HG03521 (cell line): ENCODE measurements around the gene STXBP5.

Experiments used
- ATAC-seq: cut with Tn5 transposase; IDR thresholded peaks from one replicate; pipeline ENCODE4 v1.9.1; 2021; ENCODE audit warnings: mild to moderate bottlenecking, moderate library complexity; ENCODE audit not compliant: unreplicated experiment

Gene STXBP5

DNA sequence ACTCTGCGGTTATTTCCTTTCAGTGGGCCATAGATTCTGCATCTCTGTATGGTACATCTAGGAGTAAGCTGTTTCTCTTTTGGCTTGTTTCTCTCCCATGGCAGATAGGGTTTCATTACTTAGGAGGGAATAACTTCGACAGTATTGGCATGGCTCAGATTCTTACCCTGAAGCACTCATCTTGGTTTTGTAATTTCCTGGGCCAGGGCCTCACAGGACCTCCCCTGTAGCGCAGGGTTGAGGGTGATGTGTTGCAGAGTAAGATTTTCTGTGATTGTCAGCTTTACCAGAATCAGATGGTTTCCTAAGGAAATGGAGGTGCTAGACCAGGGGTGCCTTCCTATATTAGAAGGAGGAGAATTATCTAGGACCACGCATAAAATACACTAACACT, 78.3 kb downstream of the STXBP5 start:
- no peak for ATAC-seq

DNA sequence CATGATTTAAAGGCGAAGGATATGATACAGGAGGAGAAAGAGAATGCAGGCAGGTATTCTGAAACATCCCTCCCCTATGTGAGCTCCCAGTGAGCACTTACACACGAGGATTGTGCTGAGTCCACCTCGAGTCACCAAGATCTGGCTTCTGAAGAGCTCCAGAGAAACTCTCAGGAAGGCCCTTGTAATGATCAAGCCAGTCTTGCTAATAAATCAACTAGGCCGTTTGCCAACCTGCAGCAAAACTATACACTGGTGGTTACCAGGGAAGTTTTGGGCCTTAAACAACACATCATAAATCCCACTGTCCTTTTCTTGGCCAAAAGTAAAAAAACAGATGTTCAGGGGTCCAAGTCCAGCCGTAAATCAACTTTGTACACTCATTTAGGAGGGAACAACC, 79.2 kb downstream of the STXBP5 start:
- ATAC-seq = no peak

DNA sequence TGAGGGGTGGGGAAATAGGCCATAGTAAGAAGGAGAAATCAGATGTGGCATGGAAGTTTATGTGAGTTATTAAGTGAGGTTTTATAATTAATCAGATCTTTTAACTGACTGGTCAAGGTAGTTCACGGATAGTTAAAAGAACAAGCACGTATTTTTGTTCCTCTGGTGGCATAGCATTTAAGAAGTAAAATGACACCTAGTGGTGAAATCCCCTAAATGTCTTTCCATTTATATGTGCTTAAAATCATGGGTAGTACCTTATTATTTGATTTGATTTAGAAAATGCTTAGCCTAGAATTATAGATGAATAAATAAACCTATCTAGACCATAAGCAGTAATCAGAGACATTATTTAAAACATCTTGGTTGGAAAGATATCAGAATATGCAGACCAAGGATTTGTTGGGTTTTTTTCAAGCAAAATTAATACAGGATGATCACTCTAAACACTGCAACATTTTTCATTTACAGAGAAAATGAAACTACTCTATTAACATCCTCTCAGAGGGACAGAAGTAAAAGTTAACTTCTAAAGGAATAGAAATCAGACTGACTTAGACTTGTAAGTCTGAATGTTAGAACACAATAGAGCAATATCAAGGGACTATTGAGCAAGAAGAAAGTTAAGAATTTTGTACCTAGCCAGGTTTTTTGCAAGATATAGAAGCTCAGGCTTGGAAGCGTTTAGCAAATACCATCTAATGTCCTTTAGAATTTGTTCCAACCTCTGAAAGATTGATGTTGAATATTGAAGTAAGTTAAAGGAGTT, 81.1 kb downstream of the STXBP5 start:
- ATAC-seq = peak; percentile 54

DNA sequence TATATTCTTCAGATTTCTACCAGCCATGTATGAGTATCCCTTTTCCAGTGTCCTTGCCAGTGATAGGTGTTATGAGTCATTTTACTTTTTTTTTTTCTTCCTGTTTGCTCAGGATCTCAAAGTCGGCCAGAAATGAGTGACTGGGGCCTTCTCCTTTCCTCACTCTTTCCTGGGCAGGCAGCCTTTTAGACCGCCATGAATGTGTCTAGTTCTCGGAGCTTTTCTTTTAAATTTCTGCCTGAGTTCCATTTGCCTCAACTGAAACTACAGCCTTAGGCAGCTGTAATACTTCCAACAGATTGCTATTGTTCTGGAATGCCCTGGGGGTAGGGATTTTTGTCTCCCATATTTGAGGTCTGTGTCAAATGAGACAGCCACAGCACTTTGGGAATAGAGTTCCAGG, 83.7 kb downstream of the STXBP5 start:
- no peak for ATAC-seq

DNA sequence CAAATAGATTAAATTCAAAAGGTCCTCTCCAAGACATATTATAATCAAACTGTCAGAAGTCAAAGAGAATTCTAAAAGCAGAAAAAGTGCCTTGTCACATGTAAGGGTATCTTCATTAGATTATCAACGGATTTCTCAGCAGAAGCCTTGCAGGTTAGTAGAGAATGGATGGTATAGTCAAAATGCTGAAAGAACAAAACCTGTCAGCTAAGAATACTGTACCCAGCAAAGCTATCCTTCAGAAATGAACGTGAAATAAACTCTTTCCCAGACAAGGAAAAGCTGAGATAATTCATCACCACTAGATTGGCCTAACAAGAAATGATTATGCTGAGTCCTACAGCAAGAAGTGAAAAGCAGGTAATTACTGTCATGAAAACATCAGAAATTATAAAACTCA, 92.9 kb downstream of the STXBP5 start:
- no peak for ATAC-seq

DNA sequence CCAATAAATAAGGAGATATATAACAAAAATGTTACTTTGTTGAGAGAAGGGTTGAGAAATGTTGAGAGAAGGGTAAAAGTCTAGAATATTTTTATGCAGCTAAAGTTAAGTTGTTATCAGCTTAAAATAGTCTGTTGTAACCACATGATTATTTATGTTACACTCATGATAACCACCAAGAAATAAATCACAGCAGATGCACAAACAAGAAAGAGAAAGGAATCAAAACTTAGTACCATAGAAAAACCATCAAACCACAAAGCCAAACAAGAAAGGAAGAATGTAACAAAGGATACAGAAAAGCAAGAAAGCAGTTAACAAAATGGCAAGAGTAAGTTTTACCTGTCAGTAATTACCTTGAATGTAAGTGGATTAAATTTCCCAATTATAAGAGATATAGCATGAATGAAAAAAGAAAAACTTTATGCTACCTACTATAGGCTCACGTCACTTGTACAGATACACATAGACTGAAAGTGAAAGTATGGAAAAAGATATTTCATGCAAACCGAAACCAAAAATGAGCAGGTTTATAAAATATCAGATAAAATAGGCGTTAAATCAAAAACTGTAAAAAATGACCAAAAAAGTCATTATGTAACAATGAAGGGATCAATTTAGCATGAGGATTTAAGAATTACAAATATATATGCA, 93.6 kb downstream of the STXBP5 start:
- ATAC-seq = no peak

DNA sequence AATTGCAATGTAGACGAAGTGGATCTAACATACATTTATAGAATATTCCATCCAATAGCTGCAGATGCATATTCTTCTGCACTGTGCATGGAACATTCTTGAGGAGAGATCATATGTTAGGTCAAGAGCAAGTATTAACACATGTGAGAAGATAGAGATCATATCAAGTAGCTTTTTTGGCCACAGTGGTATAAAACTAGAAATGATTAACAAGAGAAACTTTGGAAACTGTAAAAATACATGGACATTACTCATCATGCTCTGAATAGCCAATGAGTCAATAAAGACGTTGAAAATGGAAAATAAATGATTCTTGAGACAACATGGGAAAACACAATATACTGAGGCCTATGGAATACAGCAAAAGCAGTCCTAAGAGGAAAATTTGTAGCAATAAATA, 94.2 kb downstream of the STXBP5 start:
- ATAC-seq = no peak

DNA sequence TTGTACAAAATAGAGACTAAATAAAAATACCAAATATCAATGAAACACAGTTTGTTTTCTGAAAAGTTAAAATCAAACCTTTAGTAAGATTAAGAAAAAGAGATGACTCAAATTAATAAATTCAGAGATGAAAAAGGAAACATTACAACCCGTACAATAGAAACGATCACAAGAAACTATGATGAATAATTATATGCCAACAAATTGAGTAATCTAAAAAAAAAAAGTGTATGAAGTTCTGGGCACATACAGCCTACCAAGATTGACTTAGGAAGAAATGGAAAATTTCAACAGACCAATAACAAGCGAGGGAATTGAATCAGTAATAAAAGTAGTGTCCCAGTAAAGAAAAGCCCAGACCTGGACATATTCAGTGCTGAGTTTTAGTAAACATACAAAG, 94.8 kb downstream of the STXBP5 start:
- ATAC-seq = no peak

DNA sequence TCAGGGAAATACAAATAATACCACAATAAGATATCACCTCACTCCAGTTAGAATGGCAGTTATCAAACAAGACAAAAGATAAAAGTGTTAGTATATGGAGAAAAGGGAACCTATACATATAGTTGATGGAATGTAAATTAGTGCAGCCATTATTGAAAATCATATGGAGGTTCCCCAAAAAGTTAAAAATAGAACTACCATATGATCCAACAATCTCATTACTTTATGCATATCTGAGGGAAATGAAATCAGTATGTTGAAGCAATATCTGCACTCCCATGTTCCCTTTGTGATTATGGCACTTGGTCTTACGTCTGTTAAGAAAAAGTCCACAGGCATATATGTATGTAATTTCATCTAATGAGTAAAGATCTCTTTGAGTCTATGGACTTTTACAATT, 96.9 kb downstream of the STXBP5 start:
- no peak for ATAC-seq

DNA sequence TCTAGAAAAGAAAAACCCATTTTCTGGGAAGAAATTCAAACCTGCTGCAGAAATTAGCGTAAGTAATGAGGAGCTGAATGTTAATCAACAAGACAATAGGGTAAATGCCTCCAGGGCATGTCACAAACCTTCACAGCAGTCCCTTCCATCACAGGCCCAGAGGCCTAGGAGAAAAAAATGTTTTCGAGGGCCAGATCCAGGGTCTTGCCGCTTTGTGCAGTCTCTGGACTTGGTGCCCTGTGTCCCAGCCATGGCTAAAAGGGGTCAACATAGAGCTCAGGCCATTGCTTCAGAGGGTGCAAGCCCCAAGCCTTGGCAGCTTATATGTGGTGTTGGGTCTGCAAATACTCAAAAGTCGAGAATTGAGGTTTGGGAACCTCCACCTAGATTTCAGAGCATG, 99.8 kb downstream of the STXBP5 start:
- ATAC-seq = no peak

DNA sequence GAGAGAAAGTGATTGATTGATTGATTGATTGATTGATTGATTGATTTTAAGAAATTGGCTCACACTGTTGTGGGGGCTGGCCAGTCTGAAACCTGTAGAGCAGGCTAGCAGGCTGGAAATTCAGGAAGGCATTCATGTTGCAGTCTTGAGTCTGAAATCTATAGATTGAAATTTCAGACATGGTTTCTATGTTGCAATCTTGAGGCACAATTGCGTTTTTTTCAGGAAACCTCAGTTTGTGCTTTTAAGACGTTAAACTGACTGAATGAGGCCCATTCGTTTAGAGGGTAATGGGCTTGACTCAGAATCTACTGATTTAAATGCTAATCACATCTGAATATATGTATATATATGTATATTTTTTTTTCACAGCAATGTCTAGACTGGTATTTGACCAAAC, 106.3 kb downstream of the STXBP5 start:
- ATAC-seq = no peak

DNA sequence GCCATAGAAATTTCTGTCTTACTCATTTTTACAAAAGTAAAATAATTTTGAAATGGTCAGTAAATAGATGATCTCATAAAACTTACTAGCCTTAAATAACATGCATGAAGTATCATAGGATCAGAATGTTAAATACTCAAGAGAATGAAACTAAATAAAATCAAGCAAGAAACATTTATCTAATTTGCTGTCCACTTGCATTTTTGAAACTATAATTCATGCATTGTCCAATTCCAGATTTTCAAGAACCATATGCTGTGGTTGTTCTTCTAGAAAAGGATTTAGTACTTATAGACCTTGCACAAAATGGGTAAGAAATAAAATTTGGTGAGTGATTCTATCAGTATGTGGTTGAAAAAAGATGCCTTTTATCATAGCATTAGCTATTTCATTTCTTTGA, 107.0 kb downstream of the STXBP5 start:
- no peak for ATAC-seq

DNA sequence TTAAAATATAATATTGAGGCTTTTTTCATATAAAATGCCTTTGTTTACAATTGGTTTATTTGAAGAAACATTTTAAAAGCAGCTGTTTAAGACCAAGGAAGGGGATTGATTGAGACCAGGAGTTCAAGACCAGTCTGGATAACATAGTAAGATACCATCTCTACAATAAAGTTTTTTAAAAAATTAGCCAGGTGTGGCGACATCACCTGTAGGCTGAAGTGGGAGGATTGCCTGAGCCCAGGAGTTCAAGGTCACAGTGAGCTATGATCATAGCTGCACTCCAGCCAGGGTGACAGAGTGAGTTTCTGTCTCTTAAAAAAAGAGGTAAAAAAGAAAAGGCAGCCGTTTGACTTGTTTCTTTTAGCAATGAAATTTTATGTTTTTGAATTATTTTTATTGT, 117.0 kb downstream of the STXBP5 start:
- no peak for ATAC-seq

DNA sequence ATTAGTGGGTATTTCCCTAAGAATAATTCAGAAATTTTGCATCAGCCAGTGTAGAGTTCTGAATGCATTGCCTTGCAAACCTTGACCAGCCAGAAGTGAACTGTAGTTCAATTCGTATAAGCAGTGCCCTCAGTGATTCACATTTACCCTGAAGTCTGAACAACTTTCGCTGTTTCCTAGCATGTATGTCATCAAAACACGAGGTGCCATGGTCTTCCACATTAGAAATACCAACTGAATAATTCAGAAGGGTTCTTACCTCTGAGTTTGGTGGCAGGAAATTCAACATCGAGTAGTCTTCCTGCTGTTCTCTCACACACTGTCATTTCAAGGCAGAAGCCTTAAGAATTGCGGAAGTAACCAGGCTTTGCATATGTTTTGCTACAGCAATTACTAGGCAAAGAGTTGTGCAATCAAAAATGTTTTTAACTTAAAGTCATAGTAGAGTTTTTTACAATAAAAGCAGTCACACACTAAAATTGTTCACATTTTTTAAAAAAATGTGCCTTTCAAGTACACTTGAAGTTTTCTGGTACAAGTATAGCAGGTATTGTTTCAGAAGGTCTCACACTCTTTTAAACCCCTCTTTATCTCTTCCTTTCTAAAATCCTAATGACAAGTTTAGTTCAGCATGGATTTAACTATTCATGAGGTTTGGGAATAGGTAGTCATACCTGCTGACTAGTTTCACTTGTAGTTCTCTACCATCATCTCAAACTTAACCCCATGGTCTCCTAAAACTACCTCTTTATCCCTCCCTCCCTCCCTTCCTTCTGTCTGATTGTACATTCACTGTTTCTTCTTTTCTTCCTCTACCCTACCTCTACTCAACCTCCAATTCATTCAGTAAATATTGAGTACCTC, 118.3 kb downstream of the STXBP5 start:
- peak; percentile 97 for ATAC-seq

DNA sequence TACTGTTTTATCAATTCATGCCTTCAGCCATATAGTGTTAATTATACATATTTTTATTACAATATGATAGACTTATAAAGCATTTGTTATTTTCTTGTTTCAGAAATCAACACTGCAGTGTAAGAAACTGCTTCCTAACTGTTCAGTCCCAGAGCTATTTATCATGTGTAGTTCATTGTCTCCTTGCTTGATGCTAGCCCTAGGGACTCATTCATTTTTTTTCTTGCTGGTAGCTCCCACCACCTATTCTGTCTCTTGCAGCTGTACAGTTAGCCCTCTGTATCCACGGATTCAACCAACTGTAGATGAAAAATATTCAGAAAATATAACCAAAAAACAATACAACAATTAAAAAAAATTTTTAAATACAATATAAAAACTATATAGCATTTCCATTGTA, 121.3 kb downstream of the STXBP5 start:
- no peak for ATAC-seq

DNA sequence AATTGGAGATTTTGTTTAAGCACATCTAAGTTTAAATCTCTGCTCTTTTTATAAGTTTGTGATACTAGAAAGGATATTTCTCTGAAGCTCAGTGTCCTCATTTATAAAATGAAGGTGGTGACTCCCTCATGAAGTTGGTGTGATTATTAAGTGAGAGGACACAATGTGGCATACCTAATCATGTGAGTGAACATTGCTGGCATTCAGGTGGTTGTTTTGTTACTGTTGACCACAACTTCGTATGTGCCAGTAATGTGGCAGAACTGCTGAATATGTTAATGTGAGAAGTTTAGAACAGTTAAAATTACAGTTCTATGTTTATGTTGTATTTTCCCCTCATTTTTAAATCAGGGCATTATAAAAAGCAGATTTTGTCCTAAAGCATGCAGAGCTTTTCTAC, 127.2 kb downstream of the STXBP5 start:
- ATAC-seq = no peak

DNA sequence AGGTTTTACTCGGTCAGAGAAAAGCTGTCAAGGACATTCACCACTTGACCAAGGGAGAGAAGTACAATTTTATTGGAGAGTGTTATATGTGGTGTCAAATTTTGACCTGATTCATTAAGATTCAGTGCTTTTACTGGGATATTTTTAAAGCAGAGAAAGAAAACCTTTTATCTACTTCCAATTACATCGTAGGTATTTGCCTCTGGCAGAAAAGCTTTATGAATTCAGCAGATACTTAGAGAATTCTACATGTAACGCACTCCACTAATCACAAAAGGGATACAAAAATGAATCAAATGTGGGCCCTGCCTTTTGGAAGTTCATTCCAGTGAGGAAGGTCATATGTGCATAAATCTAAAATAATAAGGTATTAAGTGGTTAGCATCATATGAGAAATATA, 133.7 kb downstream of the STXBP5 start:
- no peak for ATAC-seq

DNA sequence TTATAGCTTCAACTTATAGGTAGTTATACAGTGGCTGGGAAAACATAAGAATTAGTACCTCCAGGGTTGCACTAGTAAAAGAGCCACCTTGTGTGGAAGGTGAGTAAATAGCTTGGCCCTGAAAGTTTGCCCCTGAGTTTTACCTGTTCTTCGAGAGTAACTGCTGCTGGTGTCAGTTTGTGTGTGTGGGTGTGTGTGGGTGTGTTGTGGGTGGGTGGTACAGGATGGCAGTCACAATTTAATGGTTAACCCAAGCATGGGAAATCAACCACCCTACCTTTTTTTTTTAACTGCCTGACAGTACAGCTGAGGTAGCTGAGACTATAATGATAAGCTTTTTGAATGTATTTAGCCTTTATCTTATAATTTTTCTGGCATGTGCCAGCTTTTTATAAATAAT, 137.3 kb downstream of the STXBP5 start:
- no peak for ATAC-seq

DNA sequence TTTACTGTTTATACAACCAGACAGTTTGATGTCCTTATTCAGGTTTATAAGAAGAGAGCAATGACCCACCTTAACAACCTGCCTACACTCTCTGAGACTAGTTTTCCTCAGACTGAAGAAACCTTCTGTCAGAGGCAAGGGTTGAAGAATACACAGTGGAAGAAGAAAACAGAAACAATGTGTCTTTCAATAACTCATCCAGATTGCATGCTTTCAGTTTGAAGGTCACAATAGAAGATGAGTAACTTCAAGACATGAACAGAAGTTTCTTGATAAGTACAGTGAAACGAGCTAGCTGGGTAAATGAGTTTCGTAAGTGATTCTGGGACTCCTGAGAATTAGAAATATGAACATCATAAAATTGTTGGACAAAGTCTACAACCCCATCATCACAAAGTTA, 141.7 kb downstream of the STXBP5 start:
- no peak for ATAC-seq

DNA sequence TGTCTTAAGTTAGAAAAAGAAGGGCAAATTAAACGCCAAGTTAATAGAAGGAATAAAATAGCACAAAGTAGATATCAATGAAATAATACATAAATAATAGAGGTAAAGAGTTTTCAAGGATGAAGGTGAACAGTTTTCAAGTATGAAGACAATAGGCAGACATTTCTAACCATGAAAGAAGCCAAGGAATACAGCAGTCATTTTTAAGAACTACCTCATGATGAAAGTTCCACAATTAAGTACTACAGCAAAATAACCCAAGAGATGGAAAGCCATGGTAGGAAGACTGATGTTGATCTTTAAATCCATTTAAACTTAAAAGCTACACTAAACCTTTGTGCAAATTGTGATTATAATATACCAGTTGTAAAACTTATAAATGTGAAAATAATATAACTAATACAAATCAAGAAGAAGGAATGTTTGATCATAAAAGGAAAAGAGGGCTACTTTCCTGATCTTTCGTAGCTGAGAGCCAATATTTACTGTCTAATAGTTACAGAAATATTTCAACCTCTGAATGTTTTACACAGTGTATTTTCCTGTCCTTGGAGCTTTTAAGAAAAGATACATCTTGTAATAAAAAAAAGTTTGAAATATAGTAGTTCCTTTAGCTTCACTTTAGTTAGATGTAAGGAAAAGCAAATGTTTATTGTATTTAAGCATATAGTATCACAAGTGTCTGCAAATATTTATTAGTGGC, 143.1 kb downstream of the STXBP5 start:
- no peak for ATAC-seq

DNA sequence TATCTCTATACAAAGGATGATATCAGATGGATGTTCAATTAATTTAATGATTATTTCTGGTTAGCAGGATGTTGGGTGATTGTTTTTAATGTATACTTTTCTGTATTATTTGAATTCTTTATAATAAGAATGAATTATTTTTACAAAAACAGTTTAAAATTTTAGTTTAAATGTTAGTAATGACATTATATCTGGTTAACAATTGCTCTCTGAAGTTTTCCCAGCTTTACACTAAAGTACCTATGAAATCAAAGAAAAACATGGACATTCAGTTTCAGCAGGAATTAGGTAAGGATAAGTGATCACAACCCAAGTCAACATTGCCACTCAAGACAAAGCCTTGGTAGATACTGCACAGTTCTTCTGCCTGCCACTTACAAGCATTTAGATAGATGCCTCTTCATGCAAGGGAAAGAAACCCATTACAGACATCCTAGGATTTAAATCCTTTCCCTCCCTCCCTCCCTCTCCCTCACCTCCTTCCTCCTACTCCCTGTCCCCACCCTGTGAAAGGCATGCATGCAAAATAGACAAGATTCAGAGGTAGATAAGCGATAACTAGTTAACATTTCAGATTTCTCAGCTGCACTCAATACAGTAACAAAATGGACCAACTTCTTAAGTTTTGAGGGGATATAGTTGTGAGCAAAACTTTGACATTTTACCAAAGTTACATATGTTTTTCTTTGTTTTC, 143.8 kb downstream of the STXBP5 start:
- no peak for ATAC-seq
